GM19372 (cell line): ENCODE results near the gene HYOU1.
"Not testable (repeated sequence)": the region's sequence is repeated elsewhere in the genome, so short reads cannot be mapped to it uniquely, and the experiment has no call there.

ENCODE experiments used
- ATAC-seq: cut with Tn5 transposase; IDR thresholded peaks from one replicate; pipeline ENCODE4 v1.9.1; 2021; ENCODE audit warnings: mild to moderate bottlenecking, low read depth, moderate library complexity; ENCODE audit not compliant: unreplicated experiment

HYOU1 gene

DNA sequence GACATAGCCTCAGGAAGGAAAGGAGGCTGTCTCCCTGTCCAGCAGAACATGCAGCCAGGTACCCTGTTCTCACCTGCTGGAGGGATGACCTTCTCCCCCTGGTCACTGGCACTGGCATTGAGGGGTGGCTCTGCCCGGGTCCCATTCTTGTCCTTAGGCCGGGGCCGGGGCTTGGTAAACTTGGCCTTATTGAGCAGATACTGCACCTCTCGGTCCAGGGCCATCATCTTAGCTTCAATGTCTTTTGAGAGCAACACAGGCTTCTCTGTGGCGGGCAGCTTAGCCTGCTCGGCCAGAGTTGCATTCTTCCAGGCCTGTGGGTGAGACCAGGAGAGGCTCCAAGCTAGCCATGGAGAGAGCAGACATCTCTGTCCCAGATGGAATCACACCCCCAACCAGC lies 10.5 kb downstream of the HYOU1 start:
- no peak for ATAC-seq

DNA sequence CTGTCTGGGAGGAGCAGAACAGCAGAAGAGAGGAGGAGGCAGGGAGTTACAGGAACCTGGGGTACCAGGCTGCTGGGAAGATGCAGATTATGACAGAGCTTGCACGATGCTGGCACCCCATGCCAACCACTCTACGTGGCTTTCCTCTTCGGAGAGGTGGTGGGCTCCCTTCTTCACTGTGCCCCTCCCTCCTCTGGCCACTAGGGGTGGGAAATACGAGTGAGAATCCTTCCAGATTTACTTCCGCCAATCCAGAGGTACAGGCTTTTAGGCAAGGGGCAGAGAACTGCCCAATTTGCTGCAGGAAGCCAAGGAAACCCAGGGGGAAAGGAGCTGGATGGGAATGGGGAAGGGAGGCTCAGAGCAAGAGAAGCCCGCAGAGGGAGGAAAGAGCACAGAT lies 12.3 kb downstream of the HYOU1 start:
- ATAC-seq = no peak

DNA sequence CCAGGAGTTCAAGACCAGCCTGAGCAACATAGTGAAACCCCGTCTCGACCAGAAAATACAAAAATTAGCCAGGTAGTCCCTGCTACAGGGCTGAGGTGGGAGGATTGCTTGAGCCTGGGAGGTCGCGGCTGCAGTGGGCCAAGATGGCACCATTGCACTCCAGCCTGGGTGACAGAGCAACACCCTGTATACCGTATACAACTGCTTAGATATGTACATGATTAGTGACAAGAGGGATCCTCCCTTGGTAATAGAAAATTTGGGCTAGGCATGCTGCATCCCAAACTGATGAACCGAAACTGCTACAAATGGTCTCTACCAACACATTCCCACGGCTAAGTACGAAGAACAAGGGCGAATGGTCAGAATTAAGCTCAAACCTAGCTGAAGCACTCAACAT lies 14.1 kb downstream of the HYOU1 start:
- no peak for ATAC-seq

DNA sequence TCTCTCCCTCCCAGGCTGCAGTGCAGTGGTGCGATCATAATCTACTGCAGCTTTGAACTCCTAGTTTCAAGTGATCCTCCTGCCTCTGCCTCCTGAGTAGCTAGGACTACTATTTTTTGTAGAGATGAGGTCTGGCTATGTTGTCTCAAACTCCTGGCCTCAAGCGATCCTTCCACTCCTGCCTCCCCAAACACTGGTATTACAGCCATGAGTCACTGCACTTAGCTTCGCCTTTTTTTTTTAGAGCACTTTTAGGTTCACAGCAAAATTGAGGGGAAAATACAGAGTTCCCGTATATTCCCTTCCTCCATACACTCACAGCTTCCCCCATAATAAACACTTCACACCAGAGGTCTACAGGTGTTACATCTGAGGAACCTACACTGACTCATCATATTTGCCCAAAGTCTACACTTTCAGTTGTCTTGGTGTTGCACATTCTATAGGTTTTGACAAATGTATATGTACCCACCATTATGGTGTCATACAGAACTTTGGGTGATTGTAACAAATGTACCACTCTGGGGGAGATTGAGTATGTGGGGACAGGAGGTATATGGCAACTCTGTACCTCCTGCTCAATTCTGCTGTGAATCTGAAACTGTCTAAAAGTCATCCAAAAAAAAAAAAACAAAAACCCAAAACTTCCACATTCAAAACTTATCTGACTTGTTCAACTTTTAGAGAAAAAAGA lies 15.0 kb downstream of the HYOU1 start:
- no peak for ATAC-seq

DNA sequence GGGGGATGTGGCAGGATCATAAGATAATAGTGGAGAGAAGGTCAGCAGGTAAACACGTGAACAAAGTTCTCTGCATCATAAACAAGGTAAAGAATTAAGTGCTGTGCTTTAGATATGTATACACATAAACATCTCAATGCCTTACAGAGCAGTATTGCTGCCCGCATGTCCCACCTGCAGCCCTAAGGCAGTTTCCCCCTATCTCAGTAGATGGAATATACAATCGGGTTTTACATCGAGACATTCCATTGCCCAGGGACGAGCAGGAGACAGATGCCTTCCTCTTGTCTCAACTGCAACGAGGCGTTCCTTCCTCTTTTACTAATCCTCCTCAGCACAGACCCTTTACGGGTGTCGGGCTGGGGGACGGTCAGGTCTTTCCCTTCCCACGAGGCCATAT lies 17.5 kb downstream of the HYOU1 start:
- ATAC-seq = not testable (repeated sequence)

DNA sequence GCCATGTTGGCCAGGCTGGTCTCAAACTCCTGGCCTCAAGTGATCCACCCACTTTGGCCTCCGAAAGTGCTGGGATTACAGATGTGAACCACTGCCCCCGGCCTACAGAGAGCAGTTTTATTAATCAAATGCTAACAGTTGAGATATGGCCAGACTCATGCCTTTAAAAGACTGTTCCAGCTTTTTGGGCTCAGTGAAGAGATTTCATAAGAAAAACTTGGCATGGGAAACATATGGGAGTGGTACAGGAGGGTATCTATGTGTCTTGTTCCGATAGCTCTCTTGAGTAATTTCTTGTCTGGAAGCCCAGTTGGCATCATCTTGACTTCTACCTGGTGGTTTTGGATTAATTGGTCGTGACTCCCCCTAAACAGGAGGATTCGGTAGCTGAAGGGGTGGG lies 18.1 kb downstream of the HYOU1 start:
- no peak for ATAC-seq

DNA sequence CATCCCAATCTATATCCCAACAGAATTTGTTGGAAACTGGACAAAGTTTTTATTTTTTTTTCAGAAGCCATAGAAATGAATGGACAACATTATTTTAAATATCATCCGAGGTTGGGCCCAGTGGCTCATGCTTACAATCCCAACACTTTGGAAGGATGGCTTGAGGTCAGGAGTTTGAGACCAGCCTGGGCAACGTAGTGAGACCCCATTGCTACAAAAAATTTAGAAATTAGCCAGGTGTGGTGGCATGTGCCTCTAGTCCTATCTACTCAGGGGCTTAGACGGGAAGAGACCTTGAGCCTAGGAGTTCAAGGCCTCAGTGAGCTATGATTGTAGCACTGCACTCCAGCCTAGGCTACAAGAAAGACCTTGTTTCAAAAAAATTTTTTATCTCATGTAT lies 22.2 kb downstream of the HYOU1 start:
- ATAC-seq = no peak

DNA sequence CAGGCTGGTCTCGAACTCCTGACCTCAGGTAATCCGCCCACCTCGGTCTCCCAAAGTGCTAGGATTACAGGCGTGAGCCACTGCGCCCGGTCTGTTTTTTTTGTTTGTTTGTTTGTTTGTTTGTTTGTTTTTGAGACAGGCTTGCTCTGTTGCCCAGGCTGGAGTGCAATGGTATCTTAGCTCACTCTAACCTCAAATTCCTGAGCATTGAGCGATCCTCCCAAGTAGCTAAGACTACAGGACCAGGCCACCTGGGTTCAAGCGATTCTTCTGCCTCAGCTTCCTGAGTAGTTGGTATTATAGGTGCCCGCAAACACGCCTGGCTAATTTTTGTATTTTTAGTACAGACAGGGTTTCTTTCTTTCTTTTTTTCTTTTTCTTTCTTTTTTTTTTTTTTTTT lies 23.6 kb downstream of the HYOU1 start:
- ATAC-seq = not testable (repeated sequence)

DNA sequence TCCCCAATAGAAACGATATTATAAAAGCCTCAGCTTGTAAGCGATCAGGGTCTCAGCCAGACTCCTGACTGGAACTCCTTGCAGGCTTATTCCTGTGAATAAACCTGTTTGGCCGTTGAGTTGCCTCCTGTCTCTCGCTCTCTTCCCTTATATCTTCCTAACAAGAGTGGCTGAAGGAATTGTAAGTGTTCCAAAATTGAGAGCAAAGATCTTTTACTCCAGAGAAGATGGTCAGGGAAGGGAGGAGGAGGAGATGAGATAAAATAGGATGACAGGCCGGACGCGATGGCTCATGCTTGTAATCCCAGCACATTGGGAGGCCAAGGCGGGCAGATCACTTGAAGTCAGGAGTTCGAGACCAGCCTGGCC lies 25.1 kb downstream of the HYOU1 start:
- no peak for ATAC-seq

DNA sequence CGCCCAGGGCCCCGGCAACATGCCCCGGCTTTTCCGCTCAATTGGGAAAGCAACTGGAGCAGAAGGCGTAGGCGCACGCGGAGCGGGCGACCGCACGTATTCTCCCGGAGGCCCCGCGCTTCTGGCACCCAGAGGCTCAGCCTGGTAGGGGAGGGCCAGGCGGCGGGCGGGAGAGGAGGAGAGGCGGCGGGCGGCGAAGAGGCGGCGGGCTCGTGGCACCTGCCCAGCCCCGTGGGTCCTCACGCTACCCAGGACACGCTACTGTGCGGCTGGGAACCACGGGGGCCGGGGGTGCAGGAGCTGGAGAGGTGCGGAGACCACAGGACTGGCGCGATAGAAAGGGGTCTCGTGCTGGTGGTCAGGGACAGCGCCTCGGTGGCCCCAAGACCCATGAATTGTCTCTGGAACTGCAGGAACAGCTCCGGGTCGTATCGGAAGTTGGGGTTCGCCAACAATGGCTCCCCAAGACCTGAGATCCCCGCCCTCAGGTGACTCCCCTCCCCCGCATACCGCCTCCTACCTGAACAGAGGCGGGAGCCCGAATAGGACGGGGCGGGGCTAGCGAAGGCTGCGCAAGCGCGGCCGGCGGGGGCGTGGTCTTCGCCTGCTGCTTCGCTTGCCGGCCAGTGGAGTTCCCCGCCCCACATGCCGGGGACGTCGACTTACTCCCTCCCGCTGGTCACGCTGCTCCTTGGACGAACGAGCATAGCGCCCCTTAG lies 26.5 kb downstream of the HYOU1 start, which contains the start of gene SLC37A4:
Gene SLC37A4 (minus strand): TSS at position 549 of the 719 bp plus-strand sequence.
- peak; percentile 92 for ATAC-seq

DNA sequence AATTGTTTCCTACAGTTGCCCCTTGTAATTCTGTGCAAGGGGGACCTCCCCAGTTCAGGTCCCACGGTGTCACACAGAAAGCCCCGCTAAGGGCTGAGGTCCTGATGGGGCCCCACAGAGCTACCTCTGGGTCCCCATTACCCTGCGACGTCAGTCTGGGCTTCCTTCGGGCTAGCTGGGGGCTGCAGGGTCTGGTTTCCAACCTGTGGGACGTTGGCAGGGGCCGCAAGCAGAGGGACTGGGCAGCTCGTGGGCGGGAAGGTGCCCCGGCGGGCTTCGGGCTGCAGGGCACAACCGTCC lies 27.0 kb downstream of the HYOU1 start:
- ATAC-seq = no peak

DNA sequence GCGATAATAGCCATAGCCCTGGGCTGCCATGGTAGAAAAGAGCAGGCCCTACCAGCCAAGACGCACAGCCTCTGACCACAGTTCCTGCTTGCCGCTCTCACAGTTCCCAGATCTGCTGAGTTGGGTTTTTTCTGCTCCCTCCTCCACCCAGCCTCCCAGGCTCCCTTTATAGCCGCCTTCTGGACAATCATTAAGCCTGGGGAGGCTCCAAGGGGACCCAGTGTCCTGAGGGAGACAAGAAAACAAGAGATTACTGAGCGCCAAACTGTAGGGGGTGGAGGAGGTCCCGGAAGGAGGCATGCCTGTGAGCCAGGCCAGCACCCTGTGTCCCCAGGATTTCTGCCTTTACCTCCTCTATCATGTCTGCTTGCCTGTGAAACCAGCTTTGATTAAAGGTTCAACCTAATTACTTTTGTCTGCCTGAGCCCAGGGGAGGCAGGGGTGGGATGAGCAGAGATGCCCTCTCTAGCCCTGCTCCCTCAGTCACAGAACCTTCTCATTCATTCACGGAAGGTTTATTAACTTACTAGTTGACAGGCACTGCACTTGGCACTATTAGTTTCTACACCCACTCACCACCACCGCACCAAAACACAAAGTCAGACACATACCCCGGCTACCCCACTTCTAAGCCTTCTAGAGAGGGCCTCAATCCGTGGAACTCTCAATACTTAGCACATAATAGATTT lies 27.5 kb downstream of the HYOU1 start:
- ATAC-seq = no peak

DNA sequence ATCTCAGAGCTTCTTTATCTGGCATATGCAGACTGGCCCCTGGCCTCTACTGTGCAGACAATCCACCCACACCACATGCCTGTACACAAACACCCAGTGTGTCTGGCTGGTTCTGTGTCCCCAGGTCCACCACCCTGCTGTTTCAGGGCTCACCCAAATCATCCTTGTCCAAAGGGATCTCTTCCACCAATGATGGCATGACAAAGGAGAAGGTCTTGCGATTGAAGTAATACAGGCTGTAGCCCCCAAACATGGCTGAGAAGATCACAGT lies 28.0 kb downstream of the HYOU1 start:
- ATAC-seq = no peak

DNA sequence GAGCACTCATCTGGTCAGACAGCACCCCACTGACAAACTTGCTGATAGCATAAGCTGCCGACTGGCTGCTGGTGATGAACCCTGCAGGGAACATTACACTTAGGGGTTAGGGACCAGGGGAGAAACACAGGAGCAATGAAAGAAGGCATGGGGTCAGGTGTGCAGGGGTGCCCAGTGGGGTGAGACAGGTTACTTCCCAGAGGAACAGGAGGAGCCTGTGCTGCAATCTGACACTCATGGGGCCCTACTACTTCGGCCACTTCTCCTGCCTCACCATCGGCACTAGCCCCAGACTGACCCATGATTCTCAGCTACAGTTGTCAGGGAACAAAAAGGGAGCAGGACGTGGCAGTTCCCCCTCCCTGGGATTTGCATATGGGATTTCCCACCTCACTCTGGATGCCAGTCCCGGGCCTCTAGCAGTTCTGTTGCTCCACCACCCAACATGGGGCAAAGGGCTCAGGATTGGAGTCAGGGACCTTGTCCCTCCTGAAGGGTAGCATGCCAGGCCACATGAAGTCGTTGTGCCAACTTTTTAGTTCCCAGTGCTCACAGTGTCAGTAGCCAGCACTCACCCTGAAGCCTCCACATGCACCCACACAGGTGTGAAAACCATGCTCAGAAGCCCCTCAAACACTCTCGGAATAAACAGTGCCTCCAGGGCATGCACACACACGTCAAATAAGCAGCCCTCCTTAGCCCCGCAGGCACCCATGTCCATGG lies 28.5 kb downstream of the HYOU1 start:
- ATAC-seq = no peak

DNA sequence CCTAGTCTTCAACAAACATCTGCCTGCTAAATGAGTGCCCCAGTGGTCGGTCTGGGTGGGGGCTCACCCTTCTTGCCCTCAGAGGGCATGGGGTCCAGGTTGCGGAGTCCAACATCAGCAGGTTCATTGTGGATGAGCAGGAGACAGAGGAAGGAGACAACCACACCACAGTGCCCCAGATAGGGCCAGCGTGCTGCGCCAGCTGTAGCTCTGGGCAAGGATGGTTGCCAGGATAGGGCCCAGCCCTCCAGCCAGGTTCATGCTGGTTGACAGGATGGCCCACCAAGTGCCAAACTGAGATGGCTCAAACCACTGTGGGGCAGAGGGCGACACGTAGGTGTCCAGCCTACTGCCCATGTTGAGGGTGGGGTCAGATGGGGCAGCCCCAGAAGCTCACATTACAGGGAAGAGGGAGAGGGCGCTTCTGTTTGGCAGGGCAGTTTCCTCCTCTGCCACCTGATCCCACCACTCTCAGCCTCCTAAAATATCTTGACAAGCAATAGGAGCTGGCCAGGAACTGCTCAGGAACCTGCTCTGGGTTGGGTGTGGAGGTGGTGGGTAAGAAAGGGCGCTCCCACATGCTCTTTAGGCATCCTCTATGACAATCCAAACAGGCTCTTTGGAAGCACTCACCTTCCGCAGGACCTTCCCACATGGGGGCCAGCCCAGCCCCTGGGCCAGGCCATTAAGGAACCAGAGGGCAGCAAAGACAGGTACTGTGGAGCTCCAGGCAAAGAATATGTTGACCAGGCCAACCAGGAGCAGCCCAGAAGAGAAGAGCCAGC lies 29.3 kb downstream of the HYOU1 start:
- ATAC-seq = no peak

DNA sequence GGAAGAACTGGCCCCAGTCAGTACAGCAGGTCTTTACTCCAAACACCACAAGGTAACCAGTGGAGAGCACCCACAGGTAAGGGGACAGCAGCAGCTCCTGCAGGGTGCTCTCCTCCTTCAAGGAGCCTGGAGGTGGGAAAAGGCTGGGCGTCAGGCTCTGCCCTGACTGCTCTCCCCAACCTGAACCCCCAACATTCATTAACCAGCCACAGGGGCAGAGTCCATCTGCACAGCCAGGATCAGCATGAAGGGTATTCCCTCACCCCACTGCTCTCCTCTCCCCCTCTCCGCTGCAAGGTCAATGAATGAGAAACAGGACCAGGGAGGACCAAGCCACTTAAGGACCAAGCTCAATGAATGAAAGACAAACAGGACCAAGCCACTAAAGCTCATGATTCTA lies 30.0 kb downstream of the HYOU1 start:
- ATAC-seq = no peak

DNA sequence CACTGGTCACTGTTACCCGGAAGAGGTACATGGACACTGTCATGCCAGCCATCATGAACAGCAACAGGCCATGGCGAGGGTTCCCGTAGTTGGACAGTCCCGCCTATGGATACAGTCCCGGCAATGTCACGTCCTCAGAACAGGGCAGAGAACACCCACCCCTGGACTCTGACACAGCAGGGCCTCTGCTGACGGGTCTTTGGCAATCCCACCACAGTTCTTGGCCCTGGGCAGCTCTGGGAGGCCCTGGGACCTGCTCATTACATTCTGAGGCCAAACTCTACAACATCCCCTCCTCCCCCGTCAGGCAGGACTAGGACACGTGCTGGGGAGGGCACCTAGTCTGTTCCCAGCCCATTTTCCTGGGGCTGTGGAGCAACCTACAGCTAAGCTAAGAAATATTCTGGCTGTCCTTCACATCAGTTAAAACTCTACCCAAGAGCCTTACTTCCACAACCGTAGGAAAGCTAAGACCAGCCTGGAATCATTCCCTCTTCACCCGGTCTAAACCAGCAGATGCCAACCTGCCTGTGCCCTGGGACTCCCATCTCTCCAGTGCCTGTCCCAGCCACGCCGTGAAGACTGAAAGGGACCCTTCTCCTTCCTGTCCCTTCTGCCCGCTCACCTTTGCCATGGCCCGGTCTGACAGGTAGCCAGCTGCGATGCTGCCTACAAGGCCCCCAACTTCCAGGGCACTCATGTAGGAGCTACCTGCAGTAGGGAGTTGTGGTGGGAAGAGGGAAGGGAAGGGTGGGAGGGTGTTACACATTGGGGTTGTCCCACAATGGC lies 30.8 kb downstream of the HYOU1 start:
- ATAC-seq = no peak

DNA sequence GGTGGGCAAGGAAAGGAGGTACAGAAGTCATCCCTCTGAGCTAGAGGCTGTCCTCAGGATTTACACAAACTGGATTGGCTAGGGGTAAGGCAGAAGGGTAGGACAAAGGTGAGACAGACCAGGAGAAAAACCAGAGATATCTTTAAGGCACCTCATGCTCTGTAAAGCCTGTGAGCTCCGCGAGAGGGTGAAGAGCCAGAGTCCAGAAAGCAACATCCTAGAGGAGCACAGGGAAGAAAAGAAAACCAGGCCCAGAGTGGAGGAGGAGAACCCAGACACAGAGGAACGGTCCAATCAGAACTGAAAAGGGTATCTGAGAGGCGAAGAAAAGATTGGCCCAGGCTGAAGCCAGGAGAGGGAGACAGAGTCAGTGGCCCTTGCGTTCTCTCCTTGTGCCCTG lies 31.5 kb downstream of the HYOU1 start:
- ATAC-seq = no peak

DNA sequence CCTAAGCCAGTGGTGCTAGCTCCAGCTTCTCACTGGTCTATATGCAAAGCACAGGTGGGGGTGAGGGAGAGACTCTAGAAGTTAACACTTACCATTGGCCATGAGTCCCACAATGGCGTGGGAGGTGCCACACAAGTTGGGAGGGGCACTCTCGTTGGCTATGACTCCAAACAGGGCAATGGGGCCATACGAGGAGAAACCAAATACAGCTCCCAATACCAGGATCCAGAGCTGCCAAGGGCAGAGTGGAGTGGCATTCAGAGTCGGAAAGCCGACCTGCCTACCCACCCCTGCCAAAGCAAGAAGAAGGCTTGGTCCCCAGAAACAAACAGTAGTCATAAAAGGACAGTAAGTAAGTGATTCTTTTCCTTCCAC lies 31.9 kb downstream of the HYOU1 start:
- ATAC-seq = no peak
